ENCODE results near the gene KIF23. TPM values are rescaled to one million over a fixed set of nuclear protein-coding genes. Genes with fewer than 3 reads are reported as not detected.

KIF23 gene
- total RNA-seq, 3 donors from 2014 or later (not counting 1 experiment from before 2014, with no cell fraction given): 1.2 to 2.1 (median 1.9) TPM

- ATAC-seq: no peak
- H3K4me1 Mint-ChIP-seq: no peaks in the 10 kb centered on the region
- no peaks in the 10 kb centered on the region for H3K36me3 Mint-ChIP-seq
- H3K9me3 ChIP-seq (ENCODE audit: control insufficient read depth, insufficient read depth, low read length): no peaks in the 10 kb centered on the region
- WGBS (ENCODE audit: insufficient coverage): 14% methylated on average over 1 of the region's 2 CpGs
- H3K27ac Mint-ChIP-seq: no peak overlapping the region
- no peak for DNase-seq
- H3K27ac ChIP-seq (ENCODE audit: low read length): no peak overlapping the region
- intact Hi-C loops (cut with micrococcal nuclease): no loop called here
- H3K36me3 ChIP-seq (ENCODE audit: control insufficient read depth, insufficient read depth, low read length): no peaks in the 10 kb centered on the region
- no peaks in the 10 kb centered on the region for H3K9me3 Mint-ChIP-seq
- H3K27me3 Mint-ChIP-seq (ENCODE audit: low read depth in 2 of 2): peaks cover 0 to 2% of the 10 kb centered on the region in 2 donors
- H3K4me3 ChIP-seq (ENCODE audit: low read length): no peak overlapping the region
- no peak for TF ChIP-seq CTCF (IDR thresholded peaks at IDR 0.05)
- H3K4me3 Mint-ChIP-seq: no peak overlapping the region
- H3K4me1 ChIP-seq (ENCODE audit: control insufficient read depth, insufficient read depth, low read length): no peaks in the 10 kb centered on the region
- no peaks in the 10 kb centered on the region for H3K27me3 ChIP-seq (ENCODE audit: control insufficient read depth, insufficient read depth, low read length)
Observed at GRCh38 chr15:69402816-69403215, 11.3 kb upstream of the KIF23 start.

GRCh38 chr15:69403594-69403993 lies 10.6 kb upstream of the KIF23 start:
- WGBS (ENCODE audit: insufficient coverage): 86% methylated on average over 3 of the region's 4 CpGs
- ATAC-seq: no peak
- intact Hi-C loops (cut with micrococcal nuclease): no loop called here
- H3K4me1 Mint-ChIP-seq: no peaks in the 10 kb centered on the region
- no peak overlapping the region for H3K27ac Mint-ChIP-seq
- Histone ChIP-seq H3K27me3 (ENCODE audit: control insufficient read depth, insufficient read depth, low read length) (no peaks in the 10 kb centered on the region), H3K27ac (ENCODE audit: low read length) (no peak overlapping the region), H3K9me3 (ENCODE audit: control insufficient read depth, insufficient read depth, low read length) (no peaks in the 10 kb centered on the region), H3K36me3 (ENCODE audit: control insufficient read depth, insufficient read depth, low read length) (no peaks in the 10 kb centered on the region), H3K4me1 (ENCODE audit: control insufficient read depth, insufficient read depth, low read length) (no peaks in the 10 kb centered on the region), H3K4me3 (ENCODE audit: low read length) (no peak overlapping the region)
- no peaks in the 10 kb centered on the region for H3K9me3 Mint-ChIP-seq
- no peaks in the 10 kb centered on the region for H3K36me3 Mint-ChIP-seq
- H3K4me3 Mint-ChIP-seq: no peak overlapping the region
- DNase-seq: no peak
- TF ChIP-seq CTCF (IDR thresholded peaks at IDR 0.05): no peak
- H3K27me3 Mint-ChIP-seq (ENCODE audit: low read depth in 2 of 2): peaks cover 0 to 3% of the 10 kb centered on the region in 2 donors

GRCh38 chr15:69405110-69405509 lies 9.0 kb upstream of the KIF23 start:
- WGBS (ENCODE audit: insufficient coverage): 94% methylated on average over 1 of the region's 3 CpGs
- Histone ChIP-seq H3K27me3 (ENCODE audit: control insufficient read depth, insufficient read depth, low read length) (no peaks in the 10 kb centered on the region), H3K27ac (ENCODE audit: low read length) (no peak overlapping the region), H3K9me3 (ENCODE audit: control insufficient read depth, insufficient read depth, low read length) (no peaks in the 10 kb centered on the region), H3K4me3 (ENCODE audit: low read length) (no peak overlapping the region), H3K36me3 (ENCODE audit: control insufficient read depth, insufficient read depth, low read length) (no peaks in the 10 kb centered on the region), H3K4me1 (ENCODE audit: control insufficient read depth, insufficient read depth, low read length) (no peaks in the 10 kb centered on the region)
- H3K9me3 Mint-ChIP-seq: no peaks in the 10 kb centered on the region
- H3K4me1 Mint-ChIP-seq: no peaks in the 10 kb centered on the region
- no peak for DNase-seq
- intact Hi-C loops (cut with micrococcal nuclease): no loop called here
- H3K27ac Mint-ChIP-seq: no peak overlapping the region
- H3K36me3 Mint-ChIP-seq: no peaks in the 10 kb centered on the region
- no peak for TF ChIP-seq CTCF (IDR thresholded peaks at IDR 0.05)
- H3K4me3 Mint-ChIP-seq: no peak overlapping the region
- ATAC-seq: no peak
- peaks cover 0 to 7% of the 10 kb centered on the region in 2 donors for H3K27me3 Mint-ChIP-seq (ENCODE audit: low read depth in 2 of 2)

- no peak for DNase-seq
- Histone ChIP-seq H3K9me3 (ENCODE audit: control insufficient read depth, insufficient read depth, low read length) (no peaks in the 10 kb centered on the region), H3K4me1 (ENCODE audit: control insufficient read depth, insufficient read depth, low read length) (no peaks in the 10 kb centered on the region), H3K27me3 (ENCODE audit: control insufficient read depth, insufficient read depth, low read length) (peaks cover 2% of the 10 kb centered on the region), H3K27ac (ENCODE audit: low read length) (no peak overlapping the region), H3K36me3 (ENCODE audit: control insufficient read depth, insufficient read depth, low read length) (no peaks in the 10 kb centered on the region), H3K4me3 (ENCODE audit: low read length) (no peak overlapping the region)
- TF ChIP-seq CTCF (IDR thresholded peaks at IDR 0.05): no peak
- peaks cover 0 to 7% of the 10 kb centered on the region in 2 donors for H3K27me3 Mint-ChIP-seq (ENCODE audit: low read depth in 2 of 2)
- no peaks in the 10 kb centered on the region for H3K9me3 Mint-ChIP-seq
- no peak overlapping the region for H3K4me3 Mint-ChIP-seq
- no peak overlapping the region for H3K27ac Mint-ChIP-seq
- intact Hi-C loops (cut with micrococcal nuclease): no loop called here
- ATAC-seq: no peak
- 83% methylated on average over 2 of the region's 3 CpGs for WGBS (ENCODE audit: insufficient coverage)
- H3K4me1 Mint-ChIP-seq: no peaks in the 10 kb centered on the region
- H3K36me3 Mint-ChIP-seq: no peaks in the 10 kb centered on the region
Observed at GRCh38 chr15:69407719-69408400, 6.3 kb upstream of the KIF23 start.

Data from natural killer cell (primary cell).